GM19023 (cell line): Measurements from ENCODE around the gene TAGLN2.

Experiments
- ATAC-seq: cut with Tn5 transposase; IDR thresholded peaks from one replicate; pipeline ENCODE4 v1.9.1; 2021; ENCODE audit warnings: mild to moderate bottlenecking, moderate library complexity; ENCODE audit not compliant: unreplicated experiment

Gene TAGLN2

DNA sequence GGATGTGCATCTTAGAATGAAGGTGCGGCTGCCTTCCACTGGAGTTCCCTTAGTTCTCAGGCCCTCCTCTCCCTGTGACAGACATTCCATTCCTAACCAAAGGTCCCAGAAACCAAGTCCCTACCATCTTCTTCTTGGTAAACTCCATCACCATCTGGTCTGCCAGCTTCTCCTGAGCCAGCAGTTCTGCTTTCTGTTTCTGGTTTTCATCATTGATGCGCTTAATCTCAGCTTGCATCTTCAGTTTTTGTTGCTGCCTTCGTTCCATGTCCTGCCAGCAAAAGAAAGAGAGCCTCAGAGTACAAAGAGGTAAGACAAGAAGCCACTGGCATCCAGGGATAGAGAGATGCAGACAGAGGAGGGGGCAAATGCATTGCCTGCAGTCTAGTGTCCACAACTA is 44.9 kb downstream of the TAGLN2 start:
- no peak for ATAC-seq

GRCh38 chr1:159879977-159880376 is 45.3 kb downstream of the TAGLN2 start:
- ATAC-seq: no peak

DNA sequence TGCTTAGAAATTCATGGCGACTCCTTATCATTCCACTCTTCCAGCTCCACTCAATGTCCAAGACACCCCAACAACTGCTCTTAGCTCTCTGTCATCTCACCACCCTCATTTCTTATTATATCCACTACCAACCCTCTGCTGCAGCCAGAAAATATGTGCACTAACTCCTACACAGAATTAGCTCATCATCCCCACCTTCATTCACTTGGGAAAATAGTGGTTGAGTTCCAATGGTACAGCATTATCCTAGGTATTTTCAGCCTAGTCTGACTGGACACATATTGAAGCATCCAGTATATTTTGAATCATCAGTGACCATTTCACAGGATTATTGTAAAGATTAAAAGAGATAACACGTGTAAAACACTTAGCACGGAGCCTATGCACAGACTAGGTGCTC is 46.2 kb downstream of the TAGLN2 start:
- ATAC-seq: no peak

GRCh38 chr1:159877695-159878444 is 47.4 kb downstream of the TAGLN2 start:
- ATAC-seq: no peak

GRCh38 chr1:159873530-159874143 is 51.7 kb downstream of the TAGLN2 start:
- ATAC-seq: no peak

DNA sequence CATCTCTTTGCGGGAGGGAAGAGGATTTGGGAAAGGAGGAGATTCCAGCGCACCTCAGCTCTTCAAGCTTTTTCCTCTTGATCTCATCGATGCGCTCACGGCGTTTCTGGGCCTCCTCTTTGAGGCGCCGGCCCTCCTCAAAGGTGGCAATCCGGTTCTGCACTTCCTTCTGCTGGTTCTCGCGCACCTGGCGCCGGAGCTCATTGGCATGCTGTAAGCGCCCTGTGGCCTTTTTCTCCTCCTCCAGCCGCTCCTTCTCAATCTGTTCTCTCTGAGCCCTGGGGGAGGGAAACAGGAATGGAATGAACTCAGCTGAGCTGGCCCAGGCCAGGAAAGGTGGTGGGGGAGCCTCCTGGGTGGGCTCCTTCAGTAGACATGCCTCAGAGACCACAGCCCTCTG is 52.4 kb downstream of the TAGLN2 start:
- ATAC-seq: no peak

DNA sequence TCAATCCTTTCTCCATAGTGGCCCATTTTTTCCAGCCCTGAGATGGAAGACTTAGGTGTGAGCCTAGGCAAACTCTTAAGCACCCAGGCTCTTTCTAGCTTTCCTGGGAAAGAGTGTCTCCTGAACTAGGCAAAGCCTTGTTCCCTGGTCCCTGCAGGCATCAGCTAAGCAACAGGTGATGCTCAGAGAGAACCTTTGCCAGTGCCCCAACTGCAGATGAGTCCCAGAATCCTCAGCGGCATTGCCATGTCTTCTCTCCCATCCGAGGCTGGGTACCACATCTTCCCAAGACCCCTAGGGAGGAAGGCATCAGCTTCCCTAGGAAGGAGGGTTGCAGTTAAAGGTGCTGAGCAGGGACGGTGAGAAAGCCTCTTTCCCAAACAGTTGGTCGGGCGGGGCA is 54.6 kb downstream of the TAGLN2 start:
- ATAC-seq: no peak

GRCh38 chr1:159869607-159870006 is 55.7 kb downstream of the TAGLN2 start:
- ATAC-seq: no peak

- no peak for ATAC-seq
These were observed 56.1 kb downstream of the TAGLN2 start for GRCh38 chr1:159869173-159869572.

DNA sequence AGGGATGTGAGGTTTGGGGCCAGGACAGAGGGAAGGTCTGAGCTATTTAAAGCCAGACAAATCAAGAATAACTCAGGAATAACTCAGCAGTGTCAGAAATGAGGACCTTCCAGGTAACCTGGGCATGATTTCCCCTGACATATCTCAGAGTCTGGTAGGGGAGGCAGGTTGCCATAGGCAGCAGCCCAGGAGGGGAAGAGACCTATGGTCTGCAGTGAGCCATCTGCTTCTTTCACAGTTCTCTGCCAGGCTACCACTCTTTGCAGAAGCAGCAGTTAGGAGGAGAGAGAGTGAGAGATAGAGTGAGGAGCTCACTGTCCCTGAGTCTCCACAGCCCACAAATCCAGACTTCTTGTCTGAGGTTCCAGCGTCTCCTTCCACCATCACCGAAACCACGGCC is 56.5 kb downstream of the TAGLN2 start:
- no peak for ATAC-seq
